Esophagus muscularis mucosa (tissue), 3 donors: Measurements from ENCODE around the gene CHN1.

Experiments
- EP300 ChIP-seq: sonication (generic); formaldehyde crosslinking; IDR thresholded peaks from one replicate; pipeline ENCODE4 v1.6.1; 2017; ENCODE audit warnings: antibody characterized with exemption
- TF ChIP-seq, protein P1 (sequence below), 3 experiments: fragments of 200-600 bp in 2 of 3; fragments of 450-650 bp in 1 of 3; sonication (generic) in 2 of 3; IDR thresholded peaks; one replicate each; pipeline ENCODE4 v1.5.1; 2017 to 2019; ENCODE audit warnings: antibody characterized with exemption in 3 of 3, mild to moderate bottlenecking in 2 of 3, moderate library complexity in 1 of 3

- TF ChIP-seq, protein P1, sequence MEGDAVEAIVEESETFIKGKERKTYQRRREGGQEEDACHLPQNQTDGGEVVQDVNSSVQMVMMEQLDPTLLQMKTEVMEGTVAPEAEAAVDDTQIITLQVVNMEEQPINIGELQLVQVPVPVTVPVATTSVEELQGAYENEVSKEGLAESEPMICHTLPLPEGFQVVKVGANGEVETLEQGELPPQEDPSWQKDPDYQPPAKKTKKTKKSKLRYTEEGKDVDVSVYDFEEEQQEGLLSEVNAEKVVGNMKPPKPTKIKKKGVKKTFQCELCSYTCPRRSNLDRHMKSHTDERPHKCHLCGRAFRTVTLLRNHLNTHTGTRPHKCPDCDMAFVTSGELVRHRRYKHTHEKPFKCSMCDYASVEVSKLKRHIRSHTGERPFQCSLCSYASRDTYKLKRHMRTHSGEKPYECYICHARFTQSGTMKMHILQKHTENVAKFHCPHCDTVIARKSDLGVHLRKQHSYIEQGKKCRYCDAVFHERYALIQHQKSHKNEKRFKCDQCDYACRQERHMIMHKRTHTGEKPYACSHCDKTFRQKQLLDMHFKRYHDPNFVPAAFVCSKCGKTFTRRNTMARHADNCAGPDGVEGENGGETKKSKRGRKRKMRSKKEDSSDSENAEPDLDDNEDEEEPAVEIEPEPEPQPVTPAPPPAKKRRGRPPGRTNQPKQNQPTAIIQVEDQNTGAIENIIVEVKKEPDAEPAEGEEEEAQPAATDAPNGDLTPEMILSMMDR (IDR thresholded peaks at IDR 0.05): no peak
- no peak for TF ChIP-seq EP300
These were observed 43.1 kb upstream of the CHN1 start for GRCh38 chr2:175048275-175048674.
